PFSK-1 (cell line): ENCODE data around the gene ELF4.

Source experiments
- POLR2AphosphoS5 ChIP-seq: IDR thresholded peaks from 2 replicates; pipeline ENCODE4 v1.6.1; 2012; ENCODE audit warnings: low read depth, mild to moderate bottlenecking, control low read depth, low read length, moderate library complexity
- SIN3A ChIP-seq: IDR thresholded peaks from 2 replicates; pipeline ENCODE4 v1.6.1; 2012; ENCODE audit warnings: mild to moderate bottlenecking, low read length, moderate library complexity, borderline replicate concordance; ENCODE audit not compliant: insufficient read depth

- no peak for TF ChIP-seq POLR2AphosphoS5
- TF ChIP-seq SIN3A = no peak
These were observed 49.5 kb upstream of the ELF4 start for GRCh38 chrX:130159776-130160175.
